Globus pallidus (tissue), 1 donor: ENCODE data around the gene NPAS3.

Experiments
- DNase-seq: peaks from one replicate; pipeline ENCODE4 v3.0.0-alpha.2; 2015; ENCODE audit warnings: low spot score

Gene NPAS3

GRCh38 chr14:32940711-32941667 is 2.3 kb downstream of the NPAS3 start:
- DNase-seq, result peak; percentile 40

GRCh38 chr14:32941668-32942065 is 3.0 kb downstream of the NPAS3 start:
- peak; percentile 50 for DNase-seq

GRCh38 chr14:32947081-32947480 is 8.4 kb downstream of the NPAS3 start:
- peak; percentile 57 for DNase-seq

GRCh38 chr14:32947792-32948191 is 9.1 kb downstream of the NPAS3 start:
- DNase-seq, result no peak

GRCh38 chr14:32950584-32950983 is 11.9 kb downstream of the NPAS3 start:
- no peak for DNase-seq

GRCh38 chr14:32967421-32967820 is 28.7 kb downstream of the NPAS3 start:
- no peak for DNase-seq

GRCh38 chr14:32968972-32969544 is 30.4 kb downstream of the NPAS3 start:
- DNase-seq, result no peak

- no peak for DNase-seq
These were observed 39.2 kb downstream of the NPAS3 start for GRCh38 chr14:32977913-32978312.

- DNase-seq, result no peak
These were observed 40.1 kb downstream of the NPAS3 start for GRCh38 chr14:32978691-32979255.

- no peak for DNase-seq
These were observed 41.7 kb downstream of the NPAS3 start for GRCh38 chr14:32980178-32980901.

- DNase-seq, result no peak
These were observed 42.3 kb downstream of the NPAS3 start for GRCh38 chr14:32980902-32981501.

GRCh38 chr14:32984241-32984930 is 45.7 kb downstream of the NPAS3 start:
- DNase-seq, result peak; percentile 74

- DNase-seq, result peak; percentile 63
These were observed 47.2 kb downstream of the NPAS3 start for GRCh38 chr14:32985866-32986265.

- peak; percentile 95 for DNase-seq
These were observed 48.3 kb downstream of the NPAS3 start for GRCh38 chr14:32986791-32987540.

- DNase-seq, result no peak
These were observed 53.0 kb downstream of the NPAS3 start for GRCh38 chr14:32991691-32992090.

- no peak for DNase-seq
These were observed 55.2 kb downstream of the NPAS3 start for GRCh38 chr14:32993921-32994320.

GRCh38 chr14:32996343-32996742 is 57.7 kb downstream of the NPAS3 start:
- no peak for DNase-seq

- no peak for DNase-seq
These were observed 59.8 kb downstream of the NPAS3 start for GRCh38 chr14:32998433-32998832.

- no peak for DNase-seq
These were observed 71.0 kb downstream of the NPAS3 start for GRCh38 chr14:33009673-33010072.

- no peak for DNase-seq
These were observed 71.8 kb downstream of the NPAS3 start for GRCh38 chr14:33010495-33010894.

GRCh38 chr14:33014710-33015109 is 76.0 kb downstream of the NPAS3 start:
- DNase-seq, result no peak
